SU-DHL-6 (cell line): ENCODE measurements around the gene CHRM1.

ENCODE experiments used
- H2AFZ ChIP-seq: fragments of 200-600 bp; sonication (generic); 2 replicates; pipeline ENCODE4 v1.6.1; 2014; ENCODE audit warnings: low read depth, mild to moderate bottlenecking, moderate library complexity, mixed read lengths, antibody characterized with exemption, low read length; ENCODE audit not compliant: severe bottlenecking
- H3F3A ChIP-seq: fragments of 200-600 bp; shearing (Covaris generic); 2 replicates; pipeline ENCODE4 v1.6.0; 2016; ENCODE audit warnings: antibody characterized with exemption, mild to moderate bottlenecking; ENCODE audit not compliant: insufficient read depth
- H3K27ac ChIP-seq: fragments of 200-600 bp; sonication (generic); 2 replicates; pipeline ENCODE4 v1.5.1; 2016; ENCODE audit warnings: low read depth, mild to moderate bottlenecking, low read length, moderate library complexity, mixed read lengths
- H3K27me3 ChIP-seq: fragments of 200-600 bp; sonication (generic), shearing (Covaris generic); 2 replicates; pipeline ENCODE4 v1.6.0; 2014; ENCODE audit warnings: mild to moderate bottlenecking, low read length
- H3K36me3 ChIP-seq: fragments of 200-600 bp; sonication (generic); 2 replicates; pipeline ENCODE4 v1.6.1; 2014; ENCODE audit warnings: mild to moderate bottlenecking, low read length, mixed read lengths
- H3K4me2 ChIP-seq: fragments of 300-600, 200-600 bp; shearing (Covaris generic), sonication (generic); 2 replicates; pipeline ENCODE4 v1.6.0; 2014; ENCODE audit warnings: low read length, low read depth, mild to moderate bottlenecking; ENCODE audit not compliant: poor library complexity, severe bottlenecking
- H3K4me3 ChIP-seq: fragments of 200-600 bp; sonication (generic); 2 replicates; pipeline ENCODE4 v1.5.1; 2014; ENCODE audit warnings: antibody characterized with exemption, low read length, mild to moderate bottlenecking, mixed read lengths; ENCODE audit not compliant: insufficient read depth, poor library complexity, severe bottlenecking
- H3K79me2 ChIP-seq: fragments of 200-600 bp; sonication (generic); 2 replicates; pipeline ENCODE4 v1.6.1; 2014; ENCODE audit warnings: mild to moderate bottlenecking, low read length, moderate library complexity; ENCODE audit not compliant: insufficient read depth
- H3K9ac ChIP-seq: fragments of 200-600 bp; sonication (generic); 2 replicates; pipeline ENCODE4 v1.7.0; 2014; ENCODE audit warnings: mild to moderate bottlenecking, low read length
- H3K9me2 ChIP-seq: fragments of 200-600 bp; sonication (generic); replicated peaks from 2 replicates; pipeline ENCODE4 v1.6.1; 2014; ENCODE audit warnings: low read length; ENCODE audit not compliant: insufficient read depth
- H3K9me3 ChIP-seq: fragments of 200-600 bp; sonication (generic); 2 replicates; pipeline ENCODE4 v1.6.1; 2014; ENCODE audit warnings: low read length, mixed read lengths; ENCODE audit not compliant: insufficient read depth
- H4K20me1 ChIP-seq: fragments of 200-600 bp; sonication (generic); 2 replicates; pipeline ENCODE4 v1.6.1; 2014; ENCODE audit warnings: low read depth, mild to moderate bottlenecking, antibody characterized with exemption, low read length, moderate library complexity, mixed read lengths
- CTCF ChIP-seq: fragments of 200-600 bp; sonication (generic); IDR thresholded peaks from one replicate; pipeline ENCODE4 v1.5.1; 2017; ENCODE audit warnings: antibody characterized with exemption, mild to moderate bottlenecking, low read length, moderate library complexity; ENCODE audit not compliant: insufficient read depth, poor library complexity, severe bottlenecking
- EZH2phosphoT487 ChIP-seq: fragments of 200-600 bp; sonication (generic), shearing (Covaris generic); conservative IDR thresholded peaks from 2 replicates; pipeline ENCODE4 v1.6.1; 2018; ENCODE audit warnings: mild to moderate bottlenecking, antibody characterized with exemption, low read length, moderate library complexity, mixed read lengths

CHRM1 gene

GRCh38 chr11:62930666-62931065 is 9.5 kb upstream of the CHRM1 start:
- no peak overlapping the region for H3K9ac ChIP-seq
- H3K27me3 ChIP-seq, result no peaks in the 10 kb centered on the region
- no peaks in the 10 kb centered on the region for H3K9me2 ChIP-seq
- no peaks in the 10 kb centered on the region for H3K36me3 ChIP-seq
- no peaks in the 10 kb centered on the region for H3F3A ChIP-seq
- H3K4me2 ChIP-seq, result no peak overlapping the region
- H4K20me1 ChIP-seq, result no peaks in the 10 kb centered on the region
- no peak overlapping the region for H3K4me3 ChIP-seq
- no peak overlapping the region for H2AFZ ChIP-seq
- H3K79me2 ChIP-seq, result no peaks in the 10 kb centered on the region
- H3K27ac ChIP-seq, result no peak overlapping the region
- no peaks in the 10 kb centered on the region for H3K9me3 ChIP-seq
- TF ChIP-seq CTCF (no peak), EZH2phosphoT487 (no peak)

- H3K9me2 ChIP-seq, result no peaks in the 10 kb centered on the region
- no peaks in the 10 kb centered on the region for H4K20me1 ChIP-seq
- H3K36me3 ChIP-seq, result no peaks in the 10 kb centered on the region
- H3K4me2 ChIP-seq, result no peak overlapping the region
- no peaks in the 10 kb centered on the region for H3K27me3 ChIP-seq
- no peak overlapping the region for H3K27ac ChIP-seq
- no peaks in the 10 kb centered on the region for H3F3A ChIP-seq
- no peaks in the 10 kb centered on the region for H3K79me2 ChIP-seq
- no peak overlapping the region for H3K9ac ChIP-seq
- no peak overlapping the region for H2AFZ ChIP-seq
- H3K4me3 ChIP-seq, result no peak overlapping the region
- TF ChIP-seq EZH2phosphoT487, result no peak
- no peak for TF ChIP-seq CTCF
- no peaks in the 10 kb centered on the region for H3K9me3 ChIP-seq
These were observed 9.0 kb upstream of the CHRM1 start for GRCh38 chr11:62930157-62930556.

GRCh38 chr11:62928011-62928410 is 6.8 kb upstream of the CHRM1 start:
- H2AFZ ChIP-seq, result no peak overlapping the region
- H3K27ac ChIP-seq, result no peak overlapping the region
- no peaks in the 10 kb centered on the region for H3K36me3 ChIP-seq
- no peak overlapping the region for H3K9ac ChIP-seq
- no peak for TF ChIP-seq EZH2phosphoT487
- no peak for TF ChIP-seq CTCF
- no peaks in the 10 kb centered on the region for H3K9me3 ChIP-seq
- H3K4me2 ChIP-seq, result no peak overlapping the region
- no peaks in the 10 kb centered on the region for H4K20me1 ChIP-seq
- H3K4me3 ChIP-seq, result no peak overlapping the region
- no peaks in the 10 kb centered on the region for H3K9me2 ChIP-seq
- H3K27me3 ChIP-seq, result no peaks in the 10 kb centered on the region
- H3F3A ChIP-seq, result peaks cover 5% of the 10 kb centered on the region
- H3K79me2 ChIP-seq, result no peaks in the 10 kb centered on the region
